ENCODE data around the gene PCDHA11.
"Not testable (repeated sequence)": the region's sequence is repeated elsewhere in the genome, so short reads cannot be mapped to it uniquely, and the experiment has no call there.

Gene PCDHA11

DNA sequence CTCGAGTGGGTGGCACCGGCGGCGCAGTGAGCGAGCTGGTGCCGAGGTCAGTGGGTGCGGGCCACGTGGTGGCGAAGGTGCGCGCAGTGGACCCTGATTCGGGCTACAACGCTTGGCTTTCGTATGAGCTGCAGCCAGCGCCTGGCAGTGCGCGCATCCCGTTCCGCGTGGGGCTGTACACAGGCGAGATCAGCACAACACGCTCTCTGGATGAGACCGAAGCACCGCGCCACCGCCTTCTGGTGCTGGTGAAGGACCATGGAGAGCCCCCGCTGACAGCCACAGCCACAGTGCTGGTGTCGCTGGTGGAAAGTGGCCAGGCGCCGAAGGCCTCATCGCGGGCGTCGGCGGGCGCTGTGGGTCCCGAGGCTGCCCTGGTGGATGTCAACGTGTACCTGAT lies 45.3 kb upstream of the PCDHA11 start:
- no peaks in the 10 kb centered on the region for H4K20me1 ChIP-seq (ENCODE audit: insufficient read depth, low read length)
- H3K36me3 ChIP-seq (replicated peaks; ENCODE audit: low read depth, low read length), result no peaks in the 10 kb centered on the region
- no peaks in the 10 kb centered on the region for H3K79me2 ChIP-seq (ENCODE audit: low read length)
- H3K27me3 ChIP-seq (ENCODE audit: low read depth, low read length), result no peaks in the 10 kb centered on the region
- no peak overlapping the region for H3K4me2 ChIP-seq (ENCODE audit: low read length)
- no peak overlapping the region for H2AFZ ChIP-seq (ENCODE audit: low read depth, low read length)
- TF ChIP-seq, protein P1, sequence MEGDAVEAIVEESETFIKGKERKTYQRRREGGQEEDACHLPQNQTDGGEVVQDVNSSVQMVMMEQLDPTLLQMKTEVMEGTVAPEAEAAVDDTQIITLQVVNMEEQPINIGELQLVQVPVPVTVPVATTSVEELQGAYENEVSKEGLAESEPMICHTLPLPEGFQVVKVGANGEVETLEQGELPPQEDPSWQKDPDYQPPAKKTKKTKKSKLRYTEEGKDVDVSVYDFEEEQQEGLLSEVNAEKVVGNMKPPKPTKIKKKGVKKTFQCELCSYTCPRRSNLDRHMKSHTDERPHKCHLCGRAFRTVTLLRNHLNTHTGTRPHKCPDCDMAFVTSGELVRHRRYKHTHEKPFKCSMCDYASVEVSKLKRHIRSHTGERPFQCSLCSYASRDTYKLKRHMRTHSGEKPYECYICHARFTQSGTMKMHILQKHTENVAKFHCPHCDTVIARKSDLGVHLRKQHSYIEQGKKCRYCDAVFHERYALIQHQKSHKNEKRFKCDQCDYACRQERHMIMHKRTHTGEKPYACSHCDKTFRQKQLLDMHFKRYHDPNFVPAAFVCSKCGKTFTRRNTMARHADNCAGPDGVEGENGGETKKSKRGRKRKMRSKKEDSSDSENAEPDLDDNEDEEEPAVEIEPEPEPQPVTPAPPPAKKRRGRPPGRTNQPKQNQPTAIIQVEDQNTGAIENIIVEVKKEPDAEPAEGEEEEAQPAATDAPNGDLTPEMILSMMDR (IDR thresholded peaks at IDR 0.05; ENCODE audit: low read depth, low read length), result no peak
- TF ChIP-seq EZH2phosphoT487 (IDR thresholded peaks at IDR 0.05; ENCODE audit: low read depth), result no peak
- no peaks in the 10 kb centered on the region for H3K9me3 ChIP-seq (ENCODE audit: insufficient read depth, low read length)
- H3K9ac ChIP-seq (ENCODE audit: low read length), result no peak overlapping the region
- no peak overlapping the region for H3K4me3 ChIP-seq (ENCODE audit: low read length)
- H3K4me1 ChIP-seq (ENCODE audit: low read length), result no peaks in the 10 kb centered on the region
- H3K27ac ChIP-seq (ENCODE audit: low read length), result no peak overlapping the region

DNA sequence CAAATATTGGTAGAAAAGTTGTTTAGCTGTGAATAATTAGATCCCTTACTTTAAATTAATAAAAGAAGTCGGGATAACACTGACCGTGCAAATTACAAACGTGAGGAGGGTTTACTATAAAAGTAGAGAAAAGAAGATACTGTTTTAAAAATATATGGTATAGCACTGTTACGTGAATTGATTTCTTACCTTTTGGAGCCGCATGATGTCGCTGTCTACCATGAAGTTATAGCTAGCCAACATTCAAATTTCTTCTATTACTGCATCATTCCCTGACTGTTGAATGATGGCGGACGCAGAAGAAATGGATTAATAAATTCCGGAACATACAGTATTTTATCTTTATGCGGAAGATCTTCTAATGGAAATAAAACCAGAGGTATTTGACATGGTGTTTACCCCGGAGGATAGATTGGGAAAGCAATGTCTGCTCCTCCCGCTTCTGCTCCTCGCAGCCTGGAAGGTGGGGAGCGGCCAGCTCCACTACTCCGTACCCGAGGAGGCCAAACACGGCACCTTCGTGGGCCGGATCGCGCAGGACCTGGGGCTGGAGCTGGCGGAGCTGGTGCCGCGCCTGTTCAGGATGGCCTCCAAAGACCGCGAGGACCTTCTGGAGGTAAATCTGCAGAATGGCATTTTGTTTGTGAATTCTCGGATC lies 40.9 kb upstream of the PCDHA11 start, which contains the start of gene PCDHA6:
Gene PCDHA6, plus strand, starts transcription at position 257 of the 658 bp plus-strand sequence. Its CDS starts 132 bp downstream, at position 389.
- no peaks in the 10 kb centered on the region for H3K27me3 ChIP-seq (ENCODE audit: low read depth, low read length)
- H3K9me3 ChIP-seq (ENCODE audit: insufficient read depth, low read length), result no peaks in the 10 kb centered on the region
- no peak within 1 kb of the TSS for H3K4me3 ChIP-seq (ENCODE audit: low read length)
- no peaks in the 10 kb centered on the region for H3K36me3 ChIP-seq (replicated peaks; ENCODE audit: low read depth, low read length)
- no peaks in the 10 kb centered on the region for H4K20me1 ChIP-seq (ENCODE audit: insufficient read depth, low read length)
- TF ChIP-seq, protein P1 (IDR thresholded peaks at IDR 0.05; ENCODE audit: low read depth, low read length), result no peak
- TF ChIP-seq EZH2phosphoT487 (IDR thresholded peaks at IDR 0.05; ENCODE audit: low read depth), result no peak
- H3K4me1 ChIP-seq (ENCODE audit: low read length), result no peaks in the 10 kb centered on the region
- no peak within 1 kb of the TSS for H3K27ac ChIP-seq (ENCODE audit: low read length)
- H3K79me2 ChIP-seq (ENCODE audit: low read length), result no peaks in the 10 kb centered on the region
- no peak within 1 kb of the TSS for H3K9ac ChIP-seq (ENCODE audit: low read length)
- H2AFZ ChIP-seq (ENCODE audit: low read depth, low read length), result no peak within 1 kb of the TSS
- H3K4me2 ChIP-seq (ENCODE audit: low read length), result no peak within 1 kb of the TSS

DNA sequence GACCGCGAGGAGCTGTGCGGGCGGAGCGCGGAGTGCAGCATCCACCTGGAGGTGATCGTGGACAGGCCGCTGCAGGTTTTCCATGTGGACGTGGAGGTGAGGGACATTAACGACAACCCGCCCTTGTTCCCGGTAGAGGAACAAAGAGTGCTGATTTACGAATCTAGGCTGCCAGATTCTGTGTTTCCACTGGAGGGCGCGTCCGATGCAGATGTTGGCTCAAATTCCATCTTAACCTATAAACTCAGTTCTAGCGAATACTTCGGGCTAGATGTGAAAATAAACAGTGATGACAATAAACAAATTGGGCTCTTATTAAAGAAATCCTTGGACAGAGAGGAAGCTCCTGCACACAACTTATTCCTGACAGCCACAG lies 40.4 kb upstream of the PCDHA11 start:
- TF ChIP-seq, protein P1 (IDR thresholded peaks at IDR 0.05; ENCODE audit: low read depth, low read length), result no peak
- TF ChIP-seq EZH2phosphoT487 (IDR thresholded peaks at IDR 0.05; ENCODE audit: low read depth), result no peak
- H3K4me3 ChIP-seq (ENCODE audit: low read length), result no peak overlapping the region
- no peak overlapping the region for H3K9ac ChIP-seq (ENCODE audit: low read length)

DNA sequence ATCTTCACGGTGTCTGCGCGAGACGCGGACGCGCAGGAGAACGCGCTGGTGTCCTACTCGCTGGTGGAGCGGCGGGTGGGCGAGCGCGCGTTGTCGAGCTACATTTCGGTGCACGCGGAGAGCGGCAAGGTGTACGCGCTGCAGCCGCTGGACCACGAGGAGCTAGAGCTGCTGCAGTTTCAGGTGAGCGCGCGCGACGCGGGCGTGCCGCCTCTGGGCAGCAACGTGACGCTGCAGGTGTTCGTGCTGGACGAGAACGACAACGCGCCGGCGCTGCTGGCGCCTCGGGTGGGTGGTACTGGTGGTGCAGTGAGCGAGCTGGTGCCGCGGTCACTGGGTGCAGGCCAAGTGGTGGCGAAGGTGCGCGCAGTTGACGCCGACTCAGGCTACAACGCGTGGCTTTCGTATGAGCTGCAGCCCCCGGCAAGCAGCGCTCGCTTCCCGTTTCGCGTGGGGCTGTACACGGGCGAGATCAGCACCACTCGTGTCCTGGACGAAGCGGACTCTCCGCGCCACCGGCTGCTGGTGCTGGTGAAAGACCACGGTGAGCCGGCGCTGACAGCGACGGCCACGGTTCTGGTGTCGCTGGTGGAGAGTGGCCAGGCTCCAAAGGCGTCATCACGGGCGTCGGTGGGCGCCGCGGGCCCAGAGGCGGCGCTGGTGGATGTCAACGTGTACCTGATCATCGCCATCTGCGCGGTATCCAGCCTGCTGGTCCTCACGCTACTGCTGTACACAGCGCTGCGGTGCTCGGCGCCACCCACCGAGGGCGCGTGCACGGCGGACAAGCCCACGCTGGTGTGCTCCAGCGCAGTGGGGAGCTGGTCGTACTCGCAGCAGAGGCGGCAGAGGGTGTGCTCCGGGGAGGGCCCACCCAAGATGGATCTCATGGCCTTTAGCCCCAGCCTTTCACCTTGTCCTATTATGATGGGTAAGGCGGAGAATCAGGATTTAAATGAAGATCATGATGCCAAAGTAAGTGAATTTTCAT lies 39.0 kb upstream of the PCDHA11 start:
- H3K4me3 ChIP-seq (ENCODE audit: low read length); H3K9ac ChIP-seq (ENCODE audit: low read length); H3K27me3 ChIP-seq (ENCODE audit: low read depth, low read length); H2AFZ ChIP-seq (ENCODE audit: low read depth, low read length); H3K9me3 ChIP-seq (ENCODE audit: insufficient read depth, low read length); H3K4me2 ChIP-seq (ENCODE audit: low read length); H3K36me3 ChIP-seq (replicated peaks; ENCODE audit: low read depth, low read length); H3K4me1 ChIP-seq (ENCODE audit: low read length); H3K79me2 ChIP-seq (ENCODE audit: low read length); H3K27ac ChIP-seq (ENCODE audit: low read length); H4K20me1 ChIP-seq (ENCODE audit: insufficient read depth, low read length): not testable (repeated sequence)

More for the DNA sequence above, 40.4 kb upstream of the PCDHA11 start:
- Histone ChIP-seq H3K79me2 (ENCODE audit: low read length) (no peaks in the 10 kb centered on the region), H3K9me3 (ENCODE audit: insufficient read depth, low read length) (no peaks in the 10 kb centered on the region), H4K20me1 (ENCODE audit: insufficient read depth, low read length) (no peaks in the 10 kb centered on the region), H3K27me3 (ENCODE audit: low read depth, low read length) (no peaks in the 10 kb centered on the region), H3K27ac (ENCODE audit: low read length) (no peak overlapping the region), H3K36me3 (replicated peaks; ENCODE audit: low read depth, low read length) (no peaks in the 10 kb centered on the region), H2AFZ (ENCODE audit: low read depth, low read length) (no peak overlapping the region), H3K4me2 (ENCODE audit: low read length) (no peak overlapping the region), H3K4me1 (ENCODE audit: low read length) (no peaks in the 10 kb centered on the region)

Data from OCI-LY3 (cell line).